GM18498 (cell line): Measurements from ENCODE around the gene GSTM5.
"Not testable (repeated sequence)": the region's sequence is repeated elsewhere in the genome, so short reads cannot be mapped to it uniquely, and the experiment has no call there.

ENCODE experiments used
- ATAC-seq: cut with Tn5 transposase; IDR thresholded peaks from one replicate; pipeline ENCODE4 v1.9.1; 2021; ENCODE audit warnings: mild to moderate bottlenecking, moderate library complexity; ENCODE audit not compliant: unreplicated experiment

The GSTM5 gene

GRCh38 chr1:109695138-109695537 is 16.9 kb upstream of the GSTM5 start:
- ATAC-seq: not testable (repeated sequence)

GRCh38 chr1:109697066-109697465 is 15.0 kb upstream of the GSTM5 start:
- no peak for ATAC-seq

GRCh38 chr1:109697861-109698260 is 14.2 kb upstream of the GSTM5 start:
- not testable (repeated sequence) for ATAC-seq

GRCh38 chr1:109702940-109703339 is 9.1 kb upstream of the GSTM5 start:
- ATAC-seq: not testable (repeated sequence)

DNA sequence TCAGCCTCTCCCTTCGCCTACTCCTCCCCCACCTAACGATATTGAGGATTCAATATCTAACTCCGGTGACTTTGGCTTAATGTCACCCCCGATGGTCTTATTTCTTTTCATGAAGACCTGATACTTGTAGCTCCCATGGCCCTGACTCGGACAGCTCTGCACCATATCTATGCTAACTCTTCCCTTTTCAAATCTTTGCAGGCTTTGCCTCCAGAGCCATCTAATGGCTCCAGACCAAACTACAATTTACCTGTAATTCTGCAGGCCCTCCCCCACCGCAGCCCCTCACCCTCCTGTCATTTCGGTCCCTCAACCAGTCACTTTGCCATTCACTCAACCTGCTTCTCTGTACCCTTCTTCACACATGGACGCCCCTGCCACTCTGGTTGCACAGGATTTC is 7.9 kb upstream of the GSTM5 start:
- ATAC-seq: no peak

- ATAC-seq: no peak
Observed at GRCh38 chr1:109705411-109705810, 6.6 kb upstream of the GSTM5 start.

DNA sequence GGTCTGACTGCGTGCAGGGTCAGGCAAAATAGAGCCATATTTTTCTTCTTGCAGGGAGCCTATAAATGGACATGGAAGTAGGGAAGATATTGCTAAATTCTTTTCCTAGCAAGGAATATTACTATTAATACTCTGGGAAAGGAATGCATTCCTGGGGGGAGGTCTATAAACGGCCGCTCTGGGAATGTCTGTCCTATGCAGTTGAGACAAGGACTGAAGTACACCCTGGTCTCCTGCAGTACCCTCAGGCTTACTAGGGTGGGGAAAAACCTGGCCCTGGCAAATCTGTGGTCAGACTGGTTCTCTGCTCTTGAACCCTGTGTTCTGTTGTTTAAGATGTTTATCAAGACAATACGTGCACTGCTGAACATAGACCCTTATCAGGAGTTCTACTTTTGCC is 3.1 kb upstream of the GSTM5 start:
- ATAC-seq: not testable (repeated sequence)

DNA sequence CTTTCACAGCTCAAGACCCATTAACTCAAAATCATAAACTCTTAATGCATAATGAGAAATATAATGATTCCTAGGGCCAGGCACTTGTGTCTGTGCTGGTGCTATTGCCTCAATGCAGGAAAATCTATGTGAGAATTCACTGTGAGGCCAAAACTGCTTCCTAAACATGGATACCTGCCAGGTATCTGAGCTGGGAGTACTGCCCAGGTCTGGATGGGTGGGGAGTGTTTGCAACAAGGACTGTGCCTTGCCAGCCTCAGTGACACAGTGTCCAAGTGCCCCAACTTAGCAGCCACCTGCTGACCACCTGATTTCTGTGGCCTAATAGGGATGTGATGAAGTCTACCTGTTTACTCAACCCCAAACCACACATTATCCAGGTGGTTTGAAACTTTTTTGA is 2.2 kb upstream of the GSTM5 start:
- not testable (repeated sequence) for ATAC-seq

DNA sequence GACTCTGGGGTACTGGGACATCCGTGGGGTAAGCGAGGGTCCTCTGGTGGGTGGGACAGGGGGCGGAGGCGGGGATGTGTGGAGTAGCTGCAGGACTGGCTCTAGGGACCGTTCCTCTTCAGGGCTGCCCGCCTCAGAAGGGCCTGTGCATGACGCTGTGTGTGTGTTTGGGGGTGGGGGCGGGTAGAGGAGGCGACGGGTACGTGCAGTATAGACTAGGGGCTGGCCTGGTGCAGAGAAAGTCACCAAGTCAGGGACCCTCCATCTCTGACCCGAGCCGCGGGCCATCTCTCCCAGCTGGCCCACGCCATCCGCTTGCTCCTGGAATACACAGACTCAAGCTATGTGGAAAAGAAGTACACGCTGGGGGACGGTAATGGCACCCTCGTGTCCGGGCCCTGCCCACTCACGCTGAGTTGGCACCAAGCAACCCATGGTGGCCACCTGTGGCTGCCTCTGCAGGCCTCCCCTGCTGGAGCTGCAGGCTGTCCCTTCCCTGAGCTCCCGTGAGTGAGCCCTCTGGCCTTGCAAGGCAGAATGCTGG is 342 bp downstream of the GSTM5 start:
- no peak for ATAC-seq

- no peak for ATAC-seq
Observed at GRCh38 chr1:109713636-109714035, 1.6 kb downstream of the GSTM5 start.

DNA sequence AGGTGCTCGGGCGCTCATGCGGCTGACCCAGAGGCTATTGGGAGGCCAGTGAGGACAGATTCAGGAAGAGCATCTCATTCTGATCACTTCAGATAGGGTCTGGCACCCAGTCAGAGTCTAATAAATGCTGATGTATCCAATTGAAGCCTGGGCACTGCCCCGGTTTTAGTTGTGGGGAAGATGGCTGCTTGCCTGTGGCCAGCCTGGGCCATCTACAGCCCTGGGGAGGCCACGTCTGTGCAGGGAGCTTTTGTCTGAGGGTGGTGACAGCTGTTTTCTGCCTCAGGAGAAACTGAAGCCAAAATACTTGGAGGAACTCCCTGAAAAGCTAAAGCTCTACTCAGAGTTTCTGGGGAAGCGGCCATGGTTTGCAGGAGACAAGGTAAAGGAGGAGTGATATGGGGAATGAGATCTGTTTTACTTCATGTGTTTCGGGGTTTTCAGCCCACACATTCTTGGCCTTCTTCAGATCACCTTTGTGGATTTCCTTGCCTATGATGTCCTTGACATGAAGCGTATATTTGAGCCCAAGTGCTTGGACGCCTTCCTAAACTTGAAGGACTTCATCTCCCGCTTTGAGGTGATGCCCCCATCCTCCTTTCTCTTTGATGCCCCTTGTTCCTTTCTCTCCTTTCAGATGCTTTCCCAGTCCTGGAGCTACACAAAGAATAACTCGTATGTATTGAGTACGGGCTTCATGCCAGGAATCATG is 2.8 kb downstream of the GSTM5 start:
- ATAC-seq: no peak

- ATAC-seq: no peak
Observed at GRCh38 chr1:109716121-109716520, 4.1 kb downstream of the GSTM5 start.

DNA sequence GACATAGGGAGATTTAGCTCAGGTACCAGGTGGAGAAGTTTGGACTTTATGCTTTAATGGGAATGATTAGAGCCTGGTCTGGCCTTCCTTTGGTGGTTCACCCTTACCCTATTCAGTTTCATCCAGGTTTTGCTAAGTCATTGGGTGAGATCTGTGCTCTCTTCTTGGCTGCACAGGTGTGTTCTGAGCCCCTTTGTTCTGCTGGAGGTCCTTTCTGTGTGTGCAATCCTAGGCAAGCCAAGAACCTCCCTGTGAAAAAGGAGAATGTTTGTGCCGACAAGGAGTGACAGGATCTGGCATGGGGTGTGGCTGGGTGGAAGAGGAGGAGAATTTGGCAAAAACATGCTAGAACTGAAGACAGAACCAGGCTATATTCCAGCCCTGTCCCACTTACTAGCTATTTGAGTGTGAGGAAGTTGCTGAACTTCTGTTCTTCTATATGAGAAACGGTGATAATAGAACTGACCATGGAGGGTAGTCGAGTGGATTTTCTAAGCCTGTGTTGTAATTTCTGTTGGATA is 4.6 kb downstream of the GSTM5 start:
- no peak for ATAC-seq

- ATAC-seq: no peak
Observed at GRCh38 chr1:109717729-109718128, 5.7 kb downstream of the GSTM5 start.

DNA sequence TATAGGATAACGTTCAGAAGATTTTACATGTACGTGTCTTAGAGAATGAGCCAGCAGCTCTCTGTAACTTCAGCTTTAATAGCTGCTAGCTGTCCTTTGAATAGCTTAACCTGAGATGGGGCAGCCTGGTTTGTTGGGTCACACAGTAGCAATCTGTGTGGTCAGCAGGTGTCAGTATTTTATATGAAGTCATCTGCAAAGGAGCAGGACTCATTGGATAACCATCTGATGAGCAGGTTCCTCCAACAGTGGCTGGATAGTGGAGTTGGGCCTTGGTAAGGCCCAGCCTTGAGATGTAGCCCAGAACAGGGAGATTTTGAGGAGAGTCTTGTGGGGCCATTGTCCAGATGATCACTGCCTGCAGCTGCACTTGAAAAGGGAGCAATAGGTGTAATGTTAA is 6.4 kb downstream of the GSTM5 start:
- no peak for ATAC-seq

- peak; percentile 69 for ATAC-seq
Observed at GRCh38 chr1:109719337-109719837, 7.3 kb downstream of the GSTM5 start.

GRCh38 chr1:109721042-109721441 is 9.0 kb downstream of the GSTM5 start:
- no peak for ATAC-seq

DNA sequence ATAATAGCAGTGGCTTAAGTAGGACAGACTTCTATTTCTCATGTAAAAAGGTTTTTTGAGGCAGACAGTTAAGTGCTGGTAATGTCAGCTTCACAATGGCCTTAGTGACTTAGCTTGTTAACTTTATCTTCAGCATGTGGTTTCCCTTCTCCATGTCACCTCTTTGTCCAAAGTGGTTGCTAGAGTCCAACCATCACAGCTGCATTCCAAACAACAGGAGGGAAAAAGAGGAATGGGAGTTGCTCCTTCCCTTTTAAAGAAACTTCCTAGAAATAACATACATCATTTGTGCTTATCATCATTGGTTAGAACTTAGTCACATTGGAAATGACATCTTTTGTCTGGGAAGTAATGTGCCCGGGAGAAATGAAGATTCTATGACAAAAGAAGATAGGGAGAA is 9.9 kb downstream of the GSTM5 start:
- no peak for ATAC-seq

GRCh38 chr1:109722908-109723691 is 11.0 kb downstream of the GSTM5 start:
- ATAC-seq: no peak

- ATAC-seq: no peak
Observed at GRCh38 chr1:109724933-109725332, 12.9 kb downstream of the GSTM5 start.

DNA sequence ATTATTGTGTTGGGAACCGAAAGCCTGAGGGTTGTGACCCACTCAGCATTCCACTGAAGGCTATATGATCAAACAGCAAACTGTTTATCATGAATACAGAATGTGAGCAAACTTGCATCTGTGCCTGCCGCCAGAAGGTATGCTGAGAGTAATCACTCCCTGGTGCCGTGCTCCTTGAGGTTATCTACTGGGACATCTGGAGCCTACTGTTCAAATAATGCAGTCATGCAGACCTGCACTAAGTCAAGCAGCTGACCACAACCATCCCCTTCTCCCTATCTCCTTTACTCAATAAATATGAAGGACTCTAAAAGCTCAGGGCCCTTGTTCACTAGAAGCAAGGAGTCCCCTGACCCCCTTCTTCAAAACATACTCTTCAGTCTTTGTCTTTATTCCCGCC is 13.5 kb downstream of the GSTM5 start:
- ATAC-seq: no peak

DNA sequence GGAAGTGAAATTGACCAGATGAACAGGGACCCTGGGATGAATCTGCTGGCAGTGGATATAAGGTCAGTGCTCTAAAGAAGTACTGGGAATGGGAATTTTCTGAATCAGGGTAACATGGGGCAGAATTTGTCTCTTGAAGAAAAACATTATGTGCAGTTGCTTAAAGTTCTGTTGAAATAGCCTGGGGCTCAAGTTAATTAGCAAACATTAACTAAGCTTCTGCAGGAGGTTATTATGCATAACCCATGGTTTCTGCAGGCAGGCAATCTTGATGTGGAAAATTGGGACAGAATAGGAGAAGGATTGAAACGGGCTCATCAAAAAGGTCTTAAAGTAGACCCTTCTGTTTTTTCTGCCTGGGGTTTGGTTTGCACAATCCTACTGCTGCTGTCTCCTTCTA is 14.0 kb downstream of the GSTM5 start:
- no peak for ATAC-seq
